ENCODE data around the gene ZNF345.

The ZNF345 gene

GRCh38 chr19:36850559-36851442 lies at the start of gene ZNF345:
ZNF345 (plus strand) TSS chr19:36850876; CDS start chr19:36876831, 25,955 bp downstream.
- FAIRE-seq, result no peak

- no peak for FAIRE-seq
Measured at GRCh38 chr19:36805364-36805763, 45.3 kb upstream of the ZNF345 start.

DNA sequence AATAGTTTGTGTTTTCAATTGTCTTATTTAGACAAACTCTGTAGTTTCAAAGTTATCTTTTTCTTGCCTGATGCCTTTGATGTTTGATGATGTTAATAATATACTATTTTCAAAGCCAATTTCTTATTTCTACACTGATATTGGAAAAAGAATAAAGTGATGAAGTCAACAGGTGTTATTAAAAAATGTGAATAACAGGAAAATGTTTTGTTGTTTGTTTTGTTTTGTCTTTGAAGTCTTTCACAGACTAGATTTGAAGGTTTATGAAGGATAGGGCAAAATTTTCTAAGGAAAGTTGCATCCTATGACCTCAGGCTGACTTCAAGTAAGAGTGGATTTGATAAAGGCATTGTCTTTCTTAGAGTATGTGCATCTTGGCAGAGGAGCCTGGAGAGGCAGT lies 43.6 kb upstream of the ZNF345 start:
- peak; percentile 43 for FAIRE-seq

GRCh38 chr19:36819130-36819630 lies 31.5 kb upstream of the ZNF345 start:
- FAIRE-seq, result no peak

DNA sequence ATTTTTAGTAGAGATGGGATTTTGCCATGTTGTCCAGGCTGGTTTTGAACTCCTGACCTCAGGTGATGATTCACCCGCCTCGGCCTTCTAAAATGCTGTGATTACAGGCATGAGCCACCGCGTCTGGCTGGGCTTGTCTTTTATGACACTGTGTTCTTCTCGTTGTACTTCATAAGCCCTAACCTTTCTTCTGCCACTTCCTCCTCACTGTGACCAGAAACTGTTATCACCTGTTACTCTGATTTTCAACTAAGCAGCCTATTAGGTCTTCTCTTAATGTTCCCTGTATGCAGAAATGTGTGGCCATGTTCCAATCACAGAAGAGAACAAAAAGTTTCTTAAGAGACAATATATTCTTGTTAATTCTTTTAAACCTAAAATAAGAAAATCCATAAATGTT lies 28.9 kb upstream of the ZNF345 start:
- FAIRE-seq, result no peak

DNA sequence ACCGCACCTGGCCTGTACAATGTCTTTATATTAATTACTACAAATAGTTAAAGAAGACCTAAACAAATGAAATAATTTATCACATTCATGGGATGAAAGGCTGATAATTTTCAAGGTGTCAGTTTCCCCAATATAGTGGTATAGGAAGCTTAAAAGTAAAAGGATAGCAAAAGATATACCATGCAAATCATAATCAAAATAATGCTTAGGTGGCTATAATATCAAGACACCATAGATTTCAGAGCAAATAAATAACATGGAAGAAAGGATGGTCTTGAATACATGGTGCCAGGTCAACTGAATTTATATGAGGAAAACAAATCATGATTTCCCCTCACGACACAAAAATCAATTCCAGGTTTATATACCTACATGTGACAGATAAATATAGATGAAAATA lies 17.2 kb upstream of the ZNF345 start:
- no peak for FAIRE-seq

DNA sequence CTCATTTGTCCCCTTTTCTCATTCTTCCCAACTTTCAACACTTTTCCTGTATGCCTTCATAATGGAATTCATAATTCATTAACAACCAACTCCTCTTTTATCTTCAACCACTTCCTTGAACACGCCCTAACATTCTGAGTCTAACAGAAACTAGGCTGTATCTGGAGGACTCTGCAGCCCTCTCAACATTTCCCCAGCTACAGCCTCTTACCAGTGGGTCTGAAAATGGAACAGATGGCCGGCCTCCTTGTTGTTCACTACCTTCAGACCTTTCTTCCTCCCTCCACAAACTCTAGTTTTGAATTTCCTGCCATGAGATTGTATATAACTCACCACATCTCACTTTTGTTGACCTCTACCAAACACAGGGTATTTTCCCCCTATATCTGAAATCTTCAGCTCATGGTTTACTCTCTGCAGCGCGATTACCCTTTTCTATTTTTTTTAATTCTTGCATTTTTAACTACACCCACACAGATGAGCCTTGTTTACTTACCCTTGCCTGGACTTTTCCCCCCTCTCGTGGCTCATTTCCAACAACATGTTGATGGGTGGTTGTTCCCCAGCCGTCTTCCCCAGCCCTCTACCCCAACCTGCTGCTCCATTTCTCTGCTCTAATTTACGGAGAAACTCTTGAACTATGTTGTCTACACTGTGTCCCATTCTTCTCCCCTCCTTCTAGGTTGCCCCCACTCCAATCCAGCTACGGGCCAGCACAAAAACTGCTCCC lies 13.3 kb upstream of the ZNF345 start:
- FAIRE-seq, result no peak

GRCh38 chr19:36837906-36838783 lies 12.5 kb upstream of the ZNF345 start, which contains the start of gene ZNF790:
ZNF790 (minus strand) TSS chr19:36838387; CDS start chr19:36825619, 12,768 bp downstream.
- no peak for FAIRE-seq

DNA sequence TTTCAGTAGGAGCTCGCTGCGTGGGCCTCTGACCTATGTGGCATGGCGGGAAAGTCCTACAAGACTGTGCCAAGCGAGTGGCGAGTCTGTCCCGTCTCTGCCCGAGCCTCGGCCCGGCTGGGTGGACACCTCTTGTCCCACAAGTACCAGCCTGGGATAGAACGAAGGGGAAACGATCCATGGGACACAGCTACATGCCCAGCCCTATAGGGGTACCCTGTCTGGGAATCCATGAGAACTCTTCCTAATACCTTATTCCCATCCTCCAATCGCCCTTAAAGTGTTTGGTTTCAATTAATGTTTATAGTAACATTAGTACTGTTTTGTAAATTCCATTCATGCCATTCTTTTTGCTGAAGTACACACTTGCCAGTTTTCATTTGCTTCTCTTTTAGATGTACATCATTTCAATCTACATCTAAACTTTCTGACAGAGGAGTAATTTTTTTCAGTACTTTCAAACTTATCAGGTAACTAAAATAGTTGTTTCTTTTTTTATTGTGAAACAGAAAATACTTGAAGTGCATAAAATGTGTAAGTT lies 11.8 kb upstream of the ZNF345 start:
- FAIRE-seq, result peak; percentile 45

- FAIRE-seq, result no peak
Measured at GRCh38 chr19:36847968-36848367, 2.7 kb upstream of the ZNF345 start.

DNA sequence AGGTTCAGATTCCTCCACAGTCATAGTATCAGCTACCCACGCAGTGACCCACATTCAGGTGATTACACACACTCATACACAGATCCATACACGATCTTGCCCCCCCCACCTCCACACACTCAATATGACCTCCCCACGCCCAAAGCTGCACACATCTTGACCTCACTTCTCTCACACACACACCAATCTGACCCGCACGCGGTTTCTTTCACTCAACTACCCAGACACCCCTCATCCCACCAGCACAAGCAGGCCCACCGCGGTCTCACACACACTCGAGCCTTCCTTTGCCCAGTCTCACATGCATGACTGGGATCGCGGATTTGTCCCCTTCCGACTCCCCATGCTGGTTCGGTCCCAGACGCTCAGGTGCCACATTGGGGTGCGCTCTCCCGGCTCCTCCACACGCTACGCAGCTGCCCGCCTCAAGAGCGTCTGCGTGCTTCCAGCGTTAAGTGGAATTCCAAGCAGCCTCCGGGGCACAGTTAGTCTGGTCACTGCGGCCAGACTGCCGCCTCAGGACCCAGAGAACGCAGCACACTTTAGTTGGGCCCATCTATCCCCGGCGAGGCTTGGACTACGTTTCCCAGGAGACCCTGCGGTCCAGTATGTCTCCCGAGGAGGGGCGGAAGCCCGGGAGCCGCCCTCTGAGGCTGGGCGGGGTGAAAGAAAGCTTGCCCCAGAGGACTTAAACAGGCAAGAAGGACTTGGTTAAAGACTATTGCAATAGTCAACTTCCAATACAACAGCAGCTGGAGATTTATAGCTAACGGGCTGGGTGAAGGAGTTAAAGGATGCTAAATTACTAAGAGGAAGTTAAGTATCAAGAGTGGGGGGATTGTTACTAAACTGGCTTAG lies 746 bp upstream of the ZNF345 start:
- FAIRE-seq, result no peak

GRCh38 chr19:36851898-36852297 lies 1.2 kb downstream of the ZNF345 start:
- FAIRE-seq, result no peak

DNA sequence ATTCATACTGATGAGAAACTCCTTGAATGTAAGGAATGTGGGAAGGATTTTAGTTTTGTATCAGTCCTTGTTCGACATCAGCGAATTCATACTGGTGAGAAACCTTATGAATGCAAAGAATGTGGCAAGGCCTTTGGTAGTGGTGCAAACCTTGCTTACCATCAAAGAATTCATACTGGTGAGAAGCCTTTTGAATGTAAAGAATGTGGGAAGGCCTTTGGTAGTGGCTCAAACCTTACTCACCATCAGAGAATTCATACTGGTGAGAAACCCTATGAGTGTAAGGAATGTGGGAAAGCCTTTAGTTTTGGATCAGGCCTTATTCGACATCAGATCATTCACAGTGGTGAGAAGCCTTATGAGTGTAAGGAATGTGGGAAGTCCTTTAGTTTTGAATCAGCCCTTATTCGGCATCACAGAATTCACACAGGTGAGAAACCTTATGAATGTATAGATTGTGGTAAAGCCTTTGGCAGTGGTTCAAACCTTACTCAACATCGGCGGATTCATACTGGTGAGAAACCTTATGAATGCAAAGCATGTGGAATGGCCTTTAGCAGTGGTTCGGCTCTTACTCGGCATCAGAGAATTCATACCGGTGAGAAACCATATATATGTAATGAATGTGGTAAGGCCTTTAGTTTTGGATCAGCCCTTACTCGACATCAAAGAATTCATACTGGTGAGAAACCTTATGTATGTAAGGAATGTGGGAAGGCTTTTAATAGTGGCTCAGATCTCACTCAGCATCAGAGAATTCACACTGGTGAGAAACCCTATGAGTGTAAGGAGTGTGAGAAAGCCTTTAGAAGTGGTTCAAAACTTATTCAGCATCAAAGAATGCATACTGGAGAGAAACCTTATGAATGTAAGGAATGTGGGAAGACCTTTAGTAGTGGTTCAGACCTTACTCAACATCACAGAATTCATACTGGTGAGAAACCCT lies 26.6 kb downstream of the ZNF345 start:
- no peak for FAIRE-seq

- FAIRE-seq, result no peak
Measured at GRCh38 chr19:36891768-36892357, 41.2 kb downstream of the ZNF345 start.

GRCh38 chr19:36894849-36895383 lies 44.2 kb downstream of the ZNF345 start:
- no peak for FAIRE-seq

- FAIRE-seq, result no peak
Measured at GRCh38 chr19:36898422-36898821, 47.7 kb downstream of the ZNF345 start.

DNA sequence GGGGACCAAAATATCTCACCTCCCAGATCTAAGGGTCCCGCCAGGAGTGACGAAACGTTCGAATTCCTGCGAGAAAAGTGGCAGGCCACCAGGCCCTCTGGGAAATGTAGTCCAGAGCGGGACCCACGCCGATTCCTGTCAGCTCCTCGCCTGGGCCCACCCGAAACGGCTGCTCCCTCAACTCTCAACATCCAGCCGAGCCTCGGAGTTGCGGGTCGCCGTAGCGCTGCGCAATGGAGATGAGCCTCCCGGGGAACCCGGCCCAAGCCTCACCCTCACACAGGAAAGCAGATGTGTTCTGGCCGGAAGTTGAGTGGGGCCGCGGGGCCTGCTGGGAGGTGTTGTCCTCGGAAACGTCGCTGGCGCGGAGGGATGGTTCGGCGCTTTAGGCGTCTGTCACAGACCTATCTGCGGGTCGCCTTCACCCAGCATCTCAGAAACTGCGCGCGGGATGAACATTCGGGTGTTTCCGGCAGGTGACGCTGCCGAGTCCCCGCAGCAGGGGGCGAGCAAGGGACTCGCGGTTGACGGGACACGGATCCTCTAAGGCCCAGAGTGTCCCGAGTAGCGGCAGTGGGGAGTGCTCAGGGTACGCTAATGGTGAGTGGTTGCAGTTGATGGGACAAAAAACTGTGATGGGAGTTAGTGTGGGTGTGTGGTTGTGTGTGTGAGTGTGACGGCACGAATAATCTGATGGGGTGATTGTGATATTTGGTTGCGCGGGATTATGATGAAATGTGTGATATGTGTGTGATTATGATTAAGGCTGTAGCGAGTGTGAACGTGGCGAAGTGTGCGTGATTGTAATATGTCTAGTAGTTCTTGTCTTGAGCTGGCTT lies 65.5 kb downstream of the ZNF345 start, which contains the start of the genes ZNF568 and ZNF829:
TSS of gene ZNF568 (plus strand) at position 341 of the 839 bp plus-strand sequence. CDS start 6,439 bp downstream, outside the sequence.
TSS of gene ZNF829 (minus strand) at position 300 of the 839 bp plus-strand sequence. CDS start 1,124 bp downstream, outside the sequence.
- no peak for FAIRE-seq

DNA sequence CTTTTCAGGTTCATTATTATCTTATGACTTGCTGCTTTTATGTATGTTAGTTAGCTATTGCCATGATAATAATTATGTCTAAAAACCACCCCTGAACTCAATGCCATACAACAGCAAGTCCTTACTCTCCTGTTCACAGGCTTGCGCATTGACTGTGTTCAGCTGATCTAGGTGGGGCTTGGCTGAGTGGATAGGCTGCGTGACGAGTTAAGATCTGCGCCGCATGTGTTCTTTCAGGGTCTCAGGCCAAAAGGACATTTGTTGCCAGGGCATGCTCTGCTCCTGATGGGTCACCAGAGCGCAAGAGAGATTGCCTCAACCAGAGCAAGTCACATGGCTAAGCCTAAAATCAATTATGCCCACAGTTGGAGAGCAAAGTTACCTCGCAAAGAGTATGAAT lies 66.3 kb downstream of the ZNF345 start:
- no peak for FAIRE-seq
